HS-5 (cell line): ENCODE results near the gene TTBK2.
"Not testable (repeated sequence)": the region's sequence is repeated elsewhere in the genome, so short reads cannot be mapped to it uniquely, and the experiment has no call there.

ENCODE experiments used
- DNase-seq: peaks from one replicate; pipeline ENCODE4 v3.0.0-alpha.2; 2012; ENCODE audit warnings: low read depth

The TTBK2 gene

GRCh38 chr15:42825599-42825998 lies 95.0 kb downstream of the TTBK2 start:
- no peak for DNase-seq

DNA sequence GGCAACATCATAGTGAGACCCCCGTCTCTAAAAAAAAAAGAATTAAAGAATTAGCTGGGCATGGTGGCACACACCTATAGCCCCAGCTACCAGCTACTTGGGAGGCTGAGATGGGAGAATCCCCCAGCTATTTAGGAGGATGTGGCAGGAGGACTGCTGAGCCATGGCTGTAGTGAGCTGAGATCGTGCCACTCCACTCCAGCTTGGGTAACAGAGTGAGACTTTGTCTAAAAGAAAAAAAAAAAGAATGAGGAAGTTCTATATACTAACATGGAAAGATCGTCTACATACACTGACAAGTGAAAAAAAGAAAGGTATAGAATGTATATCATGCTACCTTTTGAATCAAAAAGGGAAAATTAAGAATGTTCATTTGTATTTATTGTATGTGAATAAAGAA lies 99.8 kb downstream of the TTBK2 start:
- DNase-seq = no peak

DNA sequence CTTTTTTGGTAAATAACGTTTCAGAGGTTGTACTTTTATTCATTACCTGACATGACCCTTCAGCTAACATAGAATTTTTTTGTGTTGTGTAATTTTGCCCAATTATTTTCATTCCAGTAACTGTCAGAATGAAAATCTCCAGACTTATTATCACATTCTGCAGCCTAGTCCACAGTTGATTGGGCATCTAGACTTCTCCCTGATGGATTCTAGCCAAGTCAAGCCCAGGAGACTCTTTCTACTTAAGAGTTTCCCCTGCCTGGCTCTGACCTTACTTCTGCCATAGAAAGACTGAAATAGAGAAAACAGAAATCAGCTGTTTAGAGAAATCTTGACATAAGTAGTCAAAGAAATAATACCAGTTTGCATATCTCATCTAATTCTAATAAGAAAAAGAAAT lies 100.8 kb downstream of the TTBK2 start:
- DNase-seq = no peak

- no peak for DNase-seq
Observed at GRCh38 chr15:42811433-42811832, 109.1 kb downstream of the TTBK2 start.

DNA sequence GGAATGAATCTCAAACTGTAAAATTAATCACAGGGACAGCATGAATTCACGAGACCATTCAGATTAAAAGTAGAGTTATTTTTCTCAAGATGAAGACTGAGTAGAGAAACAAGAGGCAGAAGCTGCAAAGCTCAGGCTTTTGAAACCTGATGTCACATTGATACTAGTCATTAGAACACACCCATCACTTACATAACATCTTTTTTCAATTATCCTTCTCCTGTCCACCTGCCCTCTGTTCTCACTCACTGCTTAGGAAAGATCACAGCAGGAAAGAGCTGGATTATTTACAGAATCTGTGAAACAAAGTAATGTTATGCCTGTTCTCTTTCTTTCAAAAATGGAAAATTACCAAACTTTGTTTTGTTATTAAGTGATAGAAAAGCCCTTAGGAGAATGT lies 111.7 kb downstream of the TTBK2 start:
- no peak for DNase-seq

- DNase-seq = no peak
Observed at GRCh38 chr15:42805266-42805665, 115.3 kb downstream of the TTBK2 start.

DNA sequence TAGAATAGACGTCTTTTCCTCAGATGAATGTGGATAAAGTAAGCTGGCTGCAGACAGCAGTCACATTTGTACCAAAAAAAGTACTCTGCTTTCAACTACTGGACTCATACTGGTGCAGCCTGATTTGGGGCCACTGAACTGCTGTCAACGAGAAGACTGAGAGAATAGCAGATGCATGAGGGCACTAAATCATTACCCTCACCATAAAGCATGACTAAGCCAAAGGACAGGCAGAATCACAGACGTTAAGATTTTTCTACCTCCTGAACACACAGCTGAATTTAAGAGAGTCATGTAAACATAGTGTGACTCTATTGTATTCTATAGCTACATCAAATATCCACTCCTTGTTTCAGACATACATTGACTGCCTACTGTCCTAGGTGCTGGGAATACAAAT lies 115.8 kb downstream of the TTBK2 start:
- no peak for DNase-seq

- no peak for DNase-seq
Observed at GRCh38 chr15:42803436-42803835, 117.1 kb downstream of the TTBK2 start.

DNA sequence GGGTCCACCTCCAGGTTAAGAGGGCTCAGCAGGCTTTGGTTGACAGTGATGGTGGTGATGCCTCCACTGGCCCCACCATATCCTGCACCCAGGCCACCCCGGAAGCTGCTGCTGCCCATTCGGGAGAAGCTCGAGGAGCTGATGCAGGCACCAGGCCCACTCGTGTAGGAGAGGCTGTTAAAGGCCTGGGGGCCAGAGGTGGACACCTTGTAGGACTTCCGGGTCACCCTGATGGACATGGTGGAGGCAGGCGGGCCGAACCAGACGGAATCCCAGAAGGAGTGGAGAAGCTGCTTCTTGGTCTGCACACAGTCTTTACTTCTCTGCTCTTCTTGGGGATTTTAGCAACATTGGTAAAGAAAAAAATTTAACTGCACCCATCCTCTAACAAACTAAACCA lies 118.4 kb downstream of the TTBK2 start:
- no peak for DNase-seq

DNA sequence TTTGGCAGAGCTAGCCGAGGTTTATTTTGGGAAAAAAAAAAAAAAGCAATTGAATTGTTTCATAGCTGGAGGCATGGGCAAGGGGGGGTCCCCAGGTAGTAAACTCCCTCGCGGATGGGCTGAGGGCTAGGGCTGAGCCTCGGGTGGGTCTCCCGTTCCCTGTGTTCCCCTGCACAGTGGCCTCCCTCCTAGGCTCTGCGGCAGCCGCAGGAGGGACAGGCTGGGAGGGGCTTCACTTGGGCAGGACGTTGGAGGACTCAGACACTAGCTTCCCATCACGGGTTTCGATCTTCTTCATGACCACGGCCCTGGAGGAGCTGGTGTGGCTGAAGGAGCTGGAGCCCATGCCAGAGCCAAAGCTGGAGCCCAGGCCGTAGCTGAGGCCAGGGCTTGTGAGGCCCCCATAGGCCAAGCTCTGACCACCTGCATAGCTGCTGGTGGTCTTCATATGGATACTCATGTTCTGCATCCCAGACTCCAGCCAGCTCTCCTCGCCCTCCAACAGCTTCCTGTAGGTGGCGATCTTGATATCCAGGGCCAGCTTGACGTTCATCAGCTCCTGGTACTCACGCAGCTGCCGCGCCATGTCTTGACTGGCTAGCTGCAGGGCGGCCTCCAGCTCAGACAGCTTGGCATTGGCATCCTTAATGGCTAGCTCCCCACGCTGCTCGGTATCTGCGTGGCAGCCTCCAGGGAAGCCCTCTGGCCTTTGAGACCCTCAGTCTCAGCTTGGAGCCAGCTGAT lies 119.7 kb downstream of the TTBK2 start:
- no peak for DNase-seq

DNA sequence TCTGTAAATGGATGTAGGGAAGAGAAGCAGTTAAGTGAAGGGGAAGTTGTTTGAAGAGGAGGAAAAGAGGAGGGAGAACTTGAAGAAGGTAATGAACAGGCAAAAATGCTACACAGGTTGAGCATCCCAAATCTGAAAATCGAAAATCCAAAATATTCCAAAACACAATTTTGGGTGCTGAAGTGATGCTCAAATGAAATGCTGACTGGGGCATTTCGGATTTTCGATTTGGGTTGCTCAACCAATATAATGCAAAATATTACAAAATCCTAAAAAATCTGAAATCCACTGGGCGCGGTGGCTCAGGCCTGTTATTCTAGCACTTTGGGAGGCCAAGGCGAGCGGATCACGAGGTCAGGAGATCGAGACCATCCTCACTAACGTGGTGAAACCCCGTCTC lies 121.8 kb downstream of the TTBK2 start:
- DNase-seq = no peak

GRCh38 chr15:42796955-42797782 lies 123.4 kb downstream of the TTBK2 start:
- no peak for DNase-seq

DNA sequence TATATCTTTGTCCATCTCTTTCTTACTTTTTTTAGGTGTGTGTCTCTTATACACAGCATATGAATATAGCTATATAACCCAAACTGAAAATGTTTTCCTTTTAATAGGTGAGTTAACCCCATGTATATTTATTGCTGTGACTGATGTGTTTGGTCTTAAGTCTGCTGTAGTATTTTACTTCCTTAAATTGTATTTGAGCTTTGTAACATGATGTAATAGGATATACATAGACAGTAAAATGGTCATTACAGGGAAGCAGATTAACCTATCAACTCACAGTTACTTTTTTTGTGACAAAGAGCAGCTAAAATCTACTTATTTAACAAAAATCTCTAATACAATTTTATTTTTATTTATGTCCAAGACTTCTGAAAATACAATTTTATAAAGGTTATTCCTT lies 131.9 kb downstream of the TTBK2 start:
- DNase-seq = no peak

GRCh38 chr15:42786978-42787377 lies 133.6 kb downstream of the TTBK2 start:
- no peak for DNase-seq

- no peak for DNase-seq
Observed at GRCh38 chr15:42785569-42785968, 135.0 kb downstream of the TTBK2 start.

- DNase-seq = no peak
Observed at GRCh38 chr15:42784705-42785104, 135.9 kb downstream of the TTBK2 start.

DNA sequence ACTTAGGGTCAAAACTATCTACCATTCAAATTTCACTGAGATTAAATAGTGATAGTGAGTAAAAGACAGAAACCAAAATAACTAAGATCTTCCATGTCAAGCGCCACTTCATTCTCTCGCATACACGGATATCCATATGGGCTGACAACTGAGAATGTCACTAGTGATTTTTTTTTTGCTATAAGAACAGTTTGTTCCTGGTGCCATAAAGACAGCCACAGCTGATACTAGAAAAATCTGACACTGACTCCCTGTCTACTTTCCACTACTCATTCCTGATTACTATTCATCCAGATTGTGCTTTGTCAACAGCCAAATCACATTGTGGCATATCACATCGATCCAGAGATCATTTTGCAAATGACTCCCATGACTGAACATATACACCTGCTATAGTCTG lies 137.9 kb downstream of the TTBK2 start:
- DNase-seq = no peak

DNA sequence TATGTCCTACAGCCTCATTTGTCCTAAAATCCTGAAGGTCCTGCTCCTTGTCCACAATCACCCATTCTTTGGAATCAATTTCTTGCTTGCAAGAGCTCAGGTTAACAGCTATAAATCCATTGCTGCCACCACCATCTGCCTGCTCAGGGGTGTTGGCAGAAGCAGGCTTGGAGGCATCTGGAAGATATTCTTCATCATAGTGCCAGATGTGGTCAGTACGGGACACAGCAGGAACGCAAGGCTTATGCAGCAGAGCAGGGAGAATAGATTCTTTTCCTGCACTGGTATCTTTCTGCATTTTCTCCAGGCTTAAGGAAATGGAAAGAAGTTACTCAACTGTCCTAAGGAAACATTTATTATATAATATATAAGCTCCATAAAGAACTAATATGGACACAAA lies 145.2 kb downstream of the TTBK2 start:
- DNase-seq = no peak

- DNase-seq = no peak
Observed at GRCh38 chr15:42772901-42773300, 147.7 kb downstream of the TTBK2 start.

GRCh38 chr15:42772144-42772543 lies 148.4 kb downstream of the TTBK2 start:
- no peak for DNase-seq

DNA sequence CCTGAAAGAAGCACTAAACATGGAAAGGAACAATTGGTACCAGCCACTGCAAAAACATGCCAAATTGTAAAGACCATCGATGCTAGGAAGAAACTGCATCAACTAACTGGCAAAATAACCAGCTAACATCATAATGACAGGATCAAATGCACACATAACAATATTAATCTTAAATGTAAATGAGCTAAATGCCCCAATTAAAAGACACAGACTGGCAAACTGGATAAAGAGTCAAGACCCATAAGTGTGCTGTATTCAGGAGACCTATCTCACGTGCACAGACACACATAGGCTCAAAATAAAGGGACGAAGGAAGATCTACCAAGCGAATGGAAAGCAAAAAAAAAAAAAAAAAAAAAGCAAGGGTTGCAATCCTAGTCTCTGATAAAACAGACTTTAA lies 154.5 kb downstream of the TTBK2 start:
- not testable (repeated sequence) for DNase-seq

- DNase-seq = not testable (repeated sequence)
Observed at GRCh38 chr15:42764154-42764731, 156.3 kb downstream of the TTBK2 start.

DNA sequence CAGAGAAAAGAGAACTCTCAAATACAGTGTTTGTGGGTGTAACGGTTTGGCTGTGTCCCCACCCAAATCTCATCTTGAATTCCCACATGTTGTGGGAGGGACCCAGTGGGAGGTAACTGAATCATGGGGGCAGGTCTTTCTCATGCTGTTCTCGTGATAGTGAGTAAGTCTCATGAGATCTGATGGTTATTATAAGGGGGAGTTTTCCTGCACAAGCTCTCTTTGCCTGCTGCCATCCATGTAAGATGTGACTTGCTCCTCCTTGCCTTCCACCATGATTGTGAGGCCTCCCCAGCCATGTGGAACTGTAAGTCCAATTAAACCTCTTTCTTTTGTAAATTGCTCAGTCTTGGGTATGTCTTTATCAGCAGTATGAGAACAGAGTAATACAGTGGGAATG lies 158.8 kb downstream of the TTBK2 start:
- DNase-seq = not testable (repeated sequence)
